AG04450 (cell line): ENCODE data around the gene TFAM. TPM values are rescaled to one million over a fixed set of nuclear protein-coding genes. Genes with fewer than 3 reads are reported as not detected.

Experiments
- CTCF ChIA-PET: fragments of 300-600, 350-600 bp; formaldehyde crosslinking; extraction: SDS; loops from one replicate; lab custom pipeline; 2022; ENCODE audit warnings: antibody characterized with exemption, inconsistent platforms; lab: Charles Lee
- POLR2A ChIA-PET: fragments of 350-600 bp; formaldehyde crosslinking; extraction: SDS; loops from one replicate; lab custom pipeline; 2021; ENCODE audit warnings: antibody characterized with exemption, inconsistent platforms; lab: Yijun Ruan, JAX
- DNase-seq: peaks from one replicate; pipeline ENCODE4 v3.0.0-alpha.2; 2011; ENCODE audit warnings: low read depth, low spot score
- H3K27ac ChIP-seq: one replicate; pipeline ENCODE4 v1.5.1; 2012; ENCODE audit warnings: low read depth, low read length, control low read depth
- H3K27me3 ChIP-seq: one replicate; pipeline ENCODE4 v1.6.0; 2012; ENCODE audit warnings: low read length; ENCODE audit not compliant: control insufficient read depth, insufficient read depth
- H3K4me3 ChIP-seq: 2 replicates; pipeline ENCODE4 v1.5.1; 2011; ENCODE audit warnings: mild to moderate bottlenecking, low read depth, low read length, control low read depth
- H3K9me3 ChIP-seq: 2 replicates; pipeline ENCODE4 v1.5.1; 2012; ENCODE audit warnings: low read length; ENCODE audit not compliant: control insufficient read depth, insufficient read depth
- CTCF ChIP-seq: IDR thresholded peaks from 2 replicates; pipeline ENCODE4 v1.5.1; 2011; ENCODE audit warnings: low read depth, low read length, control low read depth, inconsistent platforms
- polyA plus RNA-seq: library from polyadenylated mRNA; depleted of rRNA; stranded (reverse); fragments of >200 nt; gene quantifications from 2 replicates; pipeline ENCODE4 v1.2.3, GENCODE V29; 2011

Gene TFAM
- polyA plus RNA-seq, 1 experiment: 17.0 TPM

GRCh38 chr10:58359541-58359940, 25.7 kb upstream of the TFAM start:
- H3K27ac ChIP-seq: no peak overlapping the region
- POLR2A ChIA-PET: no interaction called here
- H3K9me3 ChIP-seq: no peaks in the 10 kb centered on the region
- no peak for TF ChIP-seq CTCF
- H3K27me3 ChIP-seq: no peaks in the 10 kb centered on the region
- H3K4me3 ChIP-seq: no peak overlapping the region
- no peak for DNase-seq
- CTCF ChIA-PET: interaction anchor here (0.8 to 1.7 kb wide), 2 partner anchors 12 to 25 kb away, joined by 3 to 10 read pairs; partner anchors contain the start of gene TFAM

GRCh38 chr10:58360412-58361004, 24.7 kb upstream of the TFAM start:
- ChIA-PET POLR2A (no interaction called here), CTCF (interaction anchor here (0.6 to 0.8 kb wide), 2 partner anchors 13 to 26 kb away, joined by 3 to 4 read pairs; no protein-coding TSS in a partner anchor)
- no peak overlapping the region for H3K4me3 ChIP-seq
- DNase-seq: no peak
- no peaks in the 10 kb centered on the region for H3K9me3 ChIP-seq
- TF ChIP-seq CTCF: no peak
- no peaks in the 10 kb centered on the region for H3K27me3 ChIP-seq
- H3K27ac ChIP-seq: no peak overlapping the region

- CTCF ChIA-PET: interaction anchor here (0.6 kb wide), 1 partner anchor 447 kb away, joined by 3 read pairs; no protein-coding TSS in a partner anchor
- no peak overlapping the region for H3K27ac ChIP-seq
- DNase-seq: no peak
- no peak for TF ChIP-seq CTCF
- H3K4me3 ChIP-seq: no peak overlapping the region
- no peaks in the 10 kb centered on the region for H3K27me3 ChIP-seq
- H3K9me3 ChIP-seq: no peaks in the 10 kb centered on the region
- POLR2A ChIA-PET: no interaction called here
Observed at GRCh38 chr10:58361353-58361752, 23.9 kb upstream of the TFAM start.

GRCh38 chr10:58362027-58362789, 23.0 kb upstream of the TFAM start:
- no peak for DNase-seq
- ChIA-PET CTCF (interaction anchor here (0.6 to 0.9 kb wide), 2 partner anchors 63 to 447 kb away, joined by 3 read pairs; no protein-coding TSS in a partner anchor), POLR2A (no interaction called here)
- Histone ChIP-seq H3K9me3 (no peaks in the 10 kb centered on the region), H3K27ac (no peak overlapping the region), H3K4me3 (no peak overlapping the region), H3K27me3 (no peaks in the 10 kb centered on the region)
- no peak for TF ChIP-seq CTCF

- no peak overlapping the region for H3K27ac ChIP-seq
- ChIA-PET CTCF (interaction anchor here (1.5 to 3.4 kb wide), 2 partner anchors 8 to 67 kb away, joined by 7 to 17 read pairs; no protein-coding TSS in a partner anchor), POLR2A (no interaction called here)
- no peak for TF ChIP-seq CTCF
- DNase-seq: no peak
- no peaks in the 10 kb centered on the region for H3K27me3 ChIP-seq
- H3K9me3 ChIP-seq: no peaks in the 10 kb centered on the region
- H3K4me3 ChIP-seq: no peak overlapping the region
Observed at GRCh38 chr10:58367069-58367468, 18.1 kb upstream of the TFAM start.
